Thoracic aorta endothelial cell (primary cell): ENCODE measurements around the gene MFSD2A. TPM values are rescaled to one million over a fixed set of nuclear protein-coding genes. Genes with fewer than 3 reads are reported as not detected.

Experiments
- small RNA-seq: library from RNA; depleted of rRNA; stranded (forward); fragments of <200 nt; gene quantifications from one replicate; pipeline ENCODE3, GENCODE V24; 2012
- total RNA-seq: library from RNA; depleted of rRNA; stranded (reverse); fragments of >200 nt; gene quantifications from 2 replicates; pipeline ENCODE4 v1.2.3, GENCODE V29; 2012

The MFSD2A gene
- total RNA-seq: 3.9 and 5.3 TPM in 2 replicates

GRCh38 chr1:39954870-39955546 is at the start of gene MFSD2A:
Gene MFSD2A (plus strand): TSS chr1:39955145. CDS start chr1:39955293, 148 bp downstream.

Small RNA genes within 50 kb of the gene (small RNA-seq; reads per million reads assigned to genes)
- gene RF00019: not detected

Other genes starting within 250 kb of the MFSD2A start
- gene PPIE, start 216.3 kb upstream of the MFSD2A start, total RNA-seq: 34.2 and 36.6 TPM in 2 replicates
- 1.5 and 1.6 TPM in 2 replicates for gene OXCT2, start 183.8 kb upstream of the MFSD2A start, total RNA-seq
- gene BMP8B, start 166.3 kb upstream of the MFSD2A start, total RNA-seq: under 0.01 and 0.22 TPM in 2 replicates
- gene TRIT1, start 71.6 kb upstream of the MFSD2A start, total RNA-seq: 25.3 and 30.1 TPM in 2 replicates
- gene MYCL, start 53.2 kb upstream of the MFSD2A start, total RNA-seq: 2.1 and 3.0 TPM in 2 replicates
- 505 and 515 TPM in 2 replicates for gene CAP1, start 85.6 kb downstream of the MFSD2A start, total RNA-seq
- gene PPT1, start 142.1 kb downstream of the MFSD2A start, total RNA-seq: 88.6 and 132 TPM in 2 replicates
- 31.2 and 35.4 TPM in 2 replicates for gene RLF, start 206.2 kb downstream of the MFSD2A start, total RNA-seq